Gastrocnemius medialis (tissue), 4 donors: ENCODE results near the gene LSAMP. TPM values are rescaled to one million over a fixed set of nuclear protein-coding genes. Genes with fewer than 3 reads are reported as not detected.

ENCODE experiments used
- ATAC-seq, 2 donors: fragments of 150-250 bp; one replicate each; pipeline ENCODE4 v1.9.1; 2016
- DNase-seq, 2 donors: peaks; one replicate each; pipeline ENCODE4 v3.0.0-alpha.2; 2019
- H3K27ac ChIP-seq, 4 donors: fragments of 200-600 bp; sonication (generic); 1 replicate in 1 of 4; 2 replicates in 3 of 4; pipeline ENCODE4 v1.5.1; 2016 to 2018; ENCODE audit warnings: mild to moderate bottlenecking in 2 of 4, moderate library complexity in 1 of 4
- H3K27me3 ChIP-seq, 3 donors: fragments of 200-600 bp; sonication (generic) in 2 of 3; 1 replicate in 1 of 3; 2 replicates in 2 of 3; pipeline versions ENCODE4 v1.5.1 to v1.6.0; 2016 to 2019; ENCODE audit warnings: mild to moderate bottlenecking in 1 of 3, moderate library complexity in 1 of 3
- H3K36me3 ChIP-seq, 2 donors: fragments of 200-600 bp; sonication (generic) in 1 of 2; one replicate each; pipeline ENCODE4 v1.5.1; 2017 to 2018
- H3K4me1 ChIP-seq, 2 donors: fragments of 200-600 bp; sonication (generic) in 1 of 2; one replicate each; pipeline ENCODE4 v1.5.1; 2016 to 2017; ENCODE audit warnings: mild to moderate bottlenecking in 2 of 2
- H3K4me3 ChIP-seq, 4 donors: fragments of 200-600 bp; sonication (generic) in 3 of 4; 1 replicate in 1 of 4; 2 replicates in 3 of 4; pipeline ENCODE4 v1.5.1; 2016 to 2019; ENCODE audit warnings: mild to moderate bottlenecking in 2 of 4
- H3K9me3 ChIP-seq, 3 donors: fragments of 200-600 bp; sonication (generic) in 2 of 3; 1 replicate in 1 of 3; 2 replicates in 2 of 3; pipeline ENCODE4 v1.5.1; 2016 to 2019
- POLR2A ChIP-seq, 2 donors: fragments of 450-650 bp; IDR thresholded peaks; one replicate each; pipeline ENCODE4 v1.6.1; 2017; ENCODE audit warnings: antibody characterized with exemption in 2 of 2, mild to moderate bottlenecking in 2 of 2, moderate library complexity in 2 of 2
- in situ Hi-C, 4 donors: fragments of 200-750 bp; cut with MboI; loops; one replicate each; pipeline versions ENCODE4 v1.15.0 to v1.8.0; 2017; ENCODE audit warnings: low sequenced_read_pairs in 4 of 4
- intact Hi-C: fragments of 100-400 bp; cut with DNase I; formaldehyde crosslinking; loops from one replicate; pipeline ENCODE4 v1.15.1; 2023; ENCODE audit warnings: low total_unique reads
- total RNA-seq, 4 donors: library from RNA; depleted of rRNA; stranded (reverse); fragments of >200 nt; gene quantifications; one replicate each; pipeline versions ENCODE4 v1.1.0 to v1.2.3, GENCODE V29; 2016
- TF ChIP-seq, protein P1 (sequence below), 5 experiments: fragments of 450-650 bp in 3 of 5; fragments of 200-600 bp in 2 of 5; sonication (generic) in 2 of 5; IDR thresholded peaks in 4 of 5; conservative IDR thresholded peaks in 1 of 5; 1 replicate in 4 of 5; 2 replicates in 1 of 5; pipeline ENCODE4 v1.5.1; 2016 to 2019; ENCODE audit warnings: antibody characterized with exemption in 5 of 5, mild to moderate bottlenecking in 3 of 5, moderate library complexity in 3 of 5

LSAMP gene
- total RNA-seq, 4 donors from 2014 or later: 0.07 to 0.10 TPM; not detected in 2

DNA sequence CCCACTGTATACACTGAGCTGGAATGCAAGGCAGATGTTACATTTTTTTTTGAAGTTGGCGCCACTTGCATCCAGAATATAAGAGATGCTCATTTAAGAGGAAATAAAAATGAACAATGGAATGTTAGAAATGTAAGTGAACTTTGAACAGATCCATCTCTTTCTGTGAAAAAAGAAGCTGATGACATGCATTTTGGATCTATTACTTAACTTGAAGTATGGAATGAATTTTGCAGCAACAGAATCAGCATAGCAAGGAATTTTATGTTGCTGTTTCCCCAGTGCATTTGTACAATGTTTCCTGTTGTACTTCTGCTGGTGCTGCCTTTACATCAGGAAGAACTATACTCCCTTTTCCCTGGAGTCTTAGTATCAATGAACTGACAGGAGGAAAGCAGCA lies 178.2 kb downstream of the LSAMP start:
- in situ Hi-C loops (no loop called here), intact Hi-C loops (no loop called here)
- Histone ChIP-seq H3K9me3 (no peaks in the 10 kb centered on the region), H3K4me3 (no peak overlapping the region), H3K4me1 (no peaks in the 10 kb centered on the region), H3K27me3 (no peaks in the 10 kb centered on the region), H3K36me3 (no peaks in the 10 kb centered on the region), H3K27ac (no peak overlapping the region)
- DNase-seq: no peak
- no peak for ATAC-seq
- TF ChIP-seq POLR2A (IDR thresholded peaks at IDR 0.05): no peak
- TF ChIP-seq, protein P1, sequence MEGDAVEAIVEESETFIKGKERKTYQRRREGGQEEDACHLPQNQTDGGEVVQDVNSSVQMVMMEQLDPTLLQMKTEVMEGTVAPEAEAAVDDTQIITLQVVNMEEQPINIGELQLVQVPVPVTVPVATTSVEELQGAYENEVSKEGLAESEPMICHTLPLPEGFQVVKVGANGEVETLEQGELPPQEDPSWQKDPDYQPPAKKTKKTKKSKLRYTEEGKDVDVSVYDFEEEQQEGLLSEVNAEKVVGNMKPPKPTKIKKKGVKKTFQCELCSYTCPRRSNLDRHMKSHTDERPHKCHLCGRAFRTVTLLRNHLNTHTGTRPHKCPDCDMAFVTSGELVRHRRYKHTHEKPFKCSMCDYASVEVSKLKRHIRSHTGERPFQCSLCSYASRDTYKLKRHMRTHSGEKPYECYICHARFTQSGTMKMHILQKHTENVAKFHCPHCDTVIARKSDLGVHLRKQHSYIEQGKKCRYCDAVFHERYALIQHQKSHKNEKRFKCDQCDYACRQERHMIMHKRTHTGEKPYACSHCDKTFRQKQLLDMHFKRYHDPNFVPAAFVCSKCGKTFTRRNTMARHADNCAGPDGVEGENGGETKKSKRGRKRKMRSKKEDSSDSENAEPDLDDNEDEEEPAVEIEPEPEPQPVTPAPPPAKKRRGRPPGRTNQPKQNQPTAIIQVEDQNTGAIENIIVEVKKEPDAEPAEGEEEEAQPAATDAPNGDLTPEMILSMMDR (IDR thresholded peaks at IDR 0.05 in 4 of 5, conservative IDR thresholded peaks at IDR 0.05 in 1 of 5): no peak

DNA sequence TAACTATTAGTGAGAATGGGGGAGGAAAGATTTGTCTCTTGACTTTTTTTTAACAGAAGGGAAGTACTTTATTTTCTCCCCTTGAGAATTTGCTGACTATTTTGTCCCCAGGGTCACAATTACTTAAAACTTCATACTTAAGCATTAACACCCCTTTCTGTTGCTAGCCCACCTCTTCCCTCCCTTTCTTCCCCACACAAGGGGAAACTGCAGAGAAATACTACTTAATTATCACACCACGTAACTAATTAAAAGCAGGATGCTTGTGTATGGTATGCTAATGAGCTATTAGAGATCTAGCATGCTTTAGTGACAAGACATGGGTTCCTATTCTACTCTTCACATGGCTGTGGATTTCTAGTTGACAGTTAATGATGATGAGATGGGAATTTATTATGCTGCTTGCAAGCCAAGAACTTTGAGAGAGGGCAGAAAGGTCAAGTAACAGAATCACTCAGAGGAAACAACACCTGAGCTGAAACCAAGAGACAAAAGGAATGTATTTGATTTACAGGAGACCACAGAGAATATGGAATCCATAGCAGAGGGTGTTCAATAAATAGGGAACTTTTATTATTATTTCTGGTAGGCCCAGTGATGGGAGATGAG lies 179.2 kb downstream of the LSAMP start:
- Histone ChIP-seq H3K27me3 (no peaks in the 10 kb centered on the region), H3K4me1 (no peaks in the 10 kb centered on the region), H3K36me3 (no peaks in the 10 kb centered on the region), H3K4me3 (no peak overlapping the region), H3K9me3 (no peaks in the 10 kb centered on the region), H3K27ac (no peak overlapping the region)
- no peak for DNase-seq
- TF ChIP-seq, protein P1 (IDR thresholded peaks at IDR 0.05 in 4 of 5, conservative IDR thresholded peaks at IDR 0.05 in 1 of 5): no peak
- no peak for TF ChIP-seq POLR2A (IDR thresholded peaks at IDR 0.05)
- intact Hi-C loops (no loop called here), in situ Hi-C loops (no loop called here)
- ATAC-seq: no peak

- in situ Hi-C loops: no loop called here
- Histone ChIP-seq H3K27ac (no peak overlapping the region), H3K36me3 (no peaks in the 10 kb centered on the region), H3K4me3 (no peak overlapping the region), H3K4me1 (no peaks in the 10 kb centered on the region), H3K27me3 (no peaks in the 10 kb centered on the region), H3K9me3 (no peaks in the 10 kb centered on the region)
- DNase-seq (no peak), ATAC-seq (no peak)
- TF ChIP-seq, protein P1 (IDR thresholded peaks at IDR 0.05 in 4 of 5, conservative IDR thresholded peaks at IDR 0.05 in 1 of 5): no peak
- TF ChIP-seq POLR2A (IDR thresholded peaks at IDR 0.05): no peak
- intact Hi-C loops: no loop called here
Measured at GRCh38 chr3:116265320-116265695, 180.0 kb downstream of the LSAMP start.

DNA sequence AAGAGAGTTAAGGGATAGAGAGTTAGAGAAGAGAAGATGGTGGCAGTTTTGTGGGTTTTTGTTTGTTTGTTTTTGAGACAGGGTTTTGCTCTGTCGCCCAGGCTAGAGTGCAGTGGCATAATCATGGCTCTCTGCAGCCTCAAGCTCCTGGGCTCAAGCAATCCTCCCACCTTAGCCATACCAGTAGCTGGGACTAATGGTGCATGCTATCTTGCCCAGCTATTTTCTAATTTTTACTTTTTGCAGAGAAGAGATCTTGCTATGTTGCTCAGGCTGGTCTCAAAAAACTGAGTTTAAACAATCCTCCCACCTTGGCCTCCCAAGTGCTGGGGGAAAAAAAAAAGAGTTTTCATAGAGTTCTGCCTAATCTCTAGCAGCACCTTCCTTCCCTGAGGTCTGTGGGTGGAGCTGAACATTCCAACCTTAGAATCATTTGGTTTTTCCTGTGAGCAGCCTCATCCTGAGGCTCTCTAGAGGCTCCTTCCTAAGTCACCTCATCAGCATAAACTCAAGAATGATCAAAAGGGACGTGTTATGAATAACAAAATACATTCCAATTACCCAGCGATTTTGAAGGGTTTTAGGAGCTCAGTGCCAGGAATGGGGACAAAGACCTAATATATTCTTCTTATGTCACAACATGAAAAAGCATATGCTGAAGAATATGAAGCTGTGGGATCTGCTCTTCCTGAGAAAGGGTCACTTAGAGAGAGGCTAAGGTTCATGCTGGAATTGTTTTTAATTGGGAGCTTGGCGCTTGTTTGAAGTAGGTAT lies 180.6 kb downstream of the LSAMP start:
- intact Hi-C loops: no loop called here
- H3K36me3 ChIP-seq: no peaks in the 10 kb centered on the region
- H3K4me3 ChIP-seq: no peak overlapping the region
- DNase-seq (no peak), ATAC-seq (no peak)
- H3K9me3 ChIP-seq: no peaks in the 10 kb centered on the region
- no peak overlapping the region for H3K27ac ChIP-seq
- in situ Hi-C loops: no loop called here
- no peaks in the 10 kb centered on the region for H3K27me3 ChIP-seq
- TF ChIP-seq POLR2A (IDR thresholded peaks at IDR 0.05): no peak
- H3K4me1 ChIP-seq: no peaks in the 10 kb centered on the region

DNA sequence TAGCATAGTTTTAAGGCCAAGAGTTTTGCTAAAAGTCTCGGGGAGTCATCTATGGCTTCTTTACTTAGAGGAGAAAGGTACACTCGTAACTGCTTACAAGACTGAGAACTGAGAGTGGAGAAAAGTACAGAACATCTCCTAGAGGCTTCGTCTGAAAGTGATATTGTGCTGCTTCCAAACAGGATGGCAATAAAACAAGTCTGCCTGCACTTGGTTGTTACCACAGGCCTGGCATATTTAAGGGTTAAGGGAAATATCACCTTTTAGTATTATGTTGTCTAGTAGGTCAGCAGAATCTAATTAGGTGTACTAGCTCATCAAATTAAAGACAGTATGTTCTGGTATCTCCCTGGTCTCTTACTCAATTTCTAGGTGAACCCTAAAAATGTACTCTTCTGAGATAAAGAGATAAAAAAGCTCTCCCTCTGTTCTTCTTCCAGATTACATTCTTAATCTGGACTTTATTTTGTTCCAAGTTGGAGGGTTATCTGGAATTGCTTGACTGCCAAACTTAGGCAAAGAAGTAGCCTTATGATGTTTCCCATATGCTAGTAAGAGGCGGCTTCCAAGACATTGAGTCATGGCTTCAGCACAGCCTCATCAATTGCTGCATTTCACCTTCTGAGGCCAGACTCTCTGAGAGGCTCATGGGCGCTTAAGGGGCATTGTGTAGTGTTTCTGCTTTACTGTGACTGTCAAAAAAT lies 181.3 kb downstream of the LSAMP start:
- TF ChIP-seq, protein P1 (IDR thresholded peaks at IDR 0.05 in 4 of 5, conservative IDR thresholded peaks at IDR 0.05 in 1 of 5): no peak
- TF ChIP-seq POLR2A (IDR thresholded peaks at IDR 0.05): no peak
- Histone ChIP-seq H3K9me3 (no peaks in the 10 kb centered on the region), H3K4me3 (no peak overlapping the region), H3K27ac (no peak overlapping the region), H3K36me3 (no peaks in the 10 kb centered on the region), H3K27me3 (no peaks in the 10 kb centered on the region), H3K4me1 (no peaks in the 10 kb centered on the region)
- DNase-seq (no peak), ATAC-seq (no peak)
- in situ Hi-C loops (no loop called here), intact Hi-C loops (no loop called here)
